ENCODE data around the gene WDR82. TPM values are rescaled to one million over a fixed set of nuclear protein-coding genes. Genes with fewer than 3 reads are reported as not detected.

The WDR82 gene
- total RNA-seq, 3 donors from 2014 or later = 49.6 to 53.1 (median 52.1) TPM

DNA sequence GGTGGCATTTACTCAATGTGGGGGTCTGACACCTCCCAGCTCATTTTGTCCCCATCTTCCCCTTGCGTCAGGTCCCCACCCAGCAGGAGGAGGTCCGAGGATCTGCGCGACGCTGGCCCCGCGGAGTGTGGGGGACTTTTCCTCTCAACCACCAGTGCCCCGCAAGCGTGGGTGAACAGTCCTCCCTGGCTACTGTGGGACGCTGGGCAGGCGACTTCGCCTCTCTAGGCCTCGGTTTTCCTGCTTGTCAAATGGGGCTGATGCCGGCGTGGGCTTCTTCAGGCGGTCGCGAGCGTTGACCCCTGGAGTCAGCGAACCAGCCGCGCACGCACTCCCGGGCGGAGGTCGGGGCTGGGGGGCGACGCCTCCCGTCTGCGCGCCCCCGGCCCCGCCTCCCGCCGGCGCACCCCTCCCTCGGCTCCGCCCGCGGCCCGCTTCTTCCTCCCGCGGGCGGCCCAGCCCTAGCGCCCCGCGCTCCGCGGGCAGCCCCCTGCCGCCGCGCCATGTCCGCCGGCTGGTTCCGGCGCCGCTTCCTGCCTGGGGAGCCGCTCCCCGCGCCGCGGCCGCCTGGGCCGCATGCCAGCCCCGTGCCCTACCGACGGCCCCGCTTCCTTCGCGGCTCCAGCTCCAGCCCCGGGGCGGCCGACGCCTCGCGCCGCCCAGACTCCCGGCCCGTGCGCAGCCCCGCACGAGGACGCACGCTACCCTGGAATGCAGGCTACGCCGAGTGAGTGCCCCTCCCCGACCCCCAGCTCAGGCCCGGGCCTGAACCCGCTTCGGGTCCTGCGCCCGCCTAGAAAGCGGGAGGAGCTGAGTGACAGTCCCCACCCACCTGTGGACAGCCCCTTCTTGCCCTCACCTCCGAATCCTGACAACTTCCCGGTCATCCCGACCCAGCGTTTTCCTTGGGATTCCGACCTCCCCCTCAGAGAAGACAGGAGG, 32.9 kb downstream of the WDR82 start, which contains the start of gene PPM1M:
Gene PPM1M, plus strand, starts transcription at position 438 of the 942 bp plus-strand sequence. Its CDS starts 66 bp downstream, at position 504.
- no peak for DNase-seq (ENCODE audit: low spot score in 2 of 2)
- TF ChIP-seq POLR2A (IDR thresholded peaks at IDR 0.05) = peak; percentile 15
- no peak for TF ChIP-seq POLR2AphosphoS5 (IDR thresholded peaks at IDR 0.05)
- Histone ChIP-seq H3K4me1 (peaks cover 0 to 6% of the 10 kb centered on the region in 2 donors), H3K27me3 (no peaks in the 10 kb centered on the region), H3K4me3 (peak within 1 kb of the TSS; percentile 55 to 90 (median 71)), H3K27ac (peak within 1 kb of the TSS; percentile 85 to 95), H3K9me3 (no peaks in the 10 kb centered on the region), H3K36me3 (no peaks in the 10 kb centered on the region)
- intact Hi-C loops (cut with DNase I; ENCODE audit: low total_unique reads) = no loop called here

DNA sequence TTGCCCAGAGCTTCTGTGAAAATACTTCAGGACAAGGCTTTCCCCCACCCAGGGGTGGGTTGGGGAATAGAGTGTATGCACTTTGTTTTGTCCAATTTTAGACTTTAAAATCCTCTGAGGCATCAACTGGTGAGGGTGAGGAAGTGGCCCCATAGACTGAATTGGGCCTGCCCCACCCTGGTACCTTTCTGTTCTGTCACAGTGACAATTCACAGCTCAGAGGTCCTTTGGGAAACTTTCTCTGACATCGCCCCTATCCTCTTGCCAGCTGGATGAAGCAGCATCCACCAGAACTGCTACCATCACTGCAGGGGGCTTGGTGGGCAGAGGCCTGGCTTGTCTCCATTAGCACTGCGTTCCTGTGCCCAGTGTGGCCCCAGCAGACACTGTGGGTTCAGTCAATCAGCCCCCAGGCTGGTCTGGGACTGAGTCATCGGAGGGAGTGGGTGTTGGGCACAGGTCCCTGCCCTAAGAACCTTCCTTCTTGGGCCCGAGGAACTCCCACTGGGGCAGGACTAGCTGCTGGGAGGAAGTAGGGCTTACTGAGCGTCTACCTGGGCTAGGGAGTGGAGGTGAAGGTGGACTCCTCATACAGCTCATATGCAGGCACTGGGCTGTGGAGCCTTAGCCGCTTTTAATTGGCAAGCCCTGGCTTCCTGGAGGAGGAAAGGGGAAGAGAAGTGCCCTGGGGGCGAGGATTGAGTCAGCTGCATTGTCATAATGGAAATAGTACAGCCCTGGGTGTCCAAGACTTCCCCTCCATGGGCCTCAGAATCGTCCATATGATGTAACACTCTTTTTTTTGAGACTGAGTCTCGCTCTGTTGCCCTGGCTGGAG, 34.4 kb downstream of the WDR82 start:
- Histone ChIP-seq H3K4me3 (no peak overlapping the region), H3K27me3 (no peaks in the 10 kb centered on the region), H3K36me3 (no peaks in the 10 kb centered on the region), H3K9me3 (no peaks in the 10 kb centered on the region), H3K4me1 (peaks cover 0 to 6% of the 10 kb centered on the region in 2 donors), H3K27ac (peak overlapping the region; percentile 85 to 95)
- DNase-seq (ENCODE audit: low spot score in 2 of 2) = no peak
- TF ChIP-seq, protein P1, sequence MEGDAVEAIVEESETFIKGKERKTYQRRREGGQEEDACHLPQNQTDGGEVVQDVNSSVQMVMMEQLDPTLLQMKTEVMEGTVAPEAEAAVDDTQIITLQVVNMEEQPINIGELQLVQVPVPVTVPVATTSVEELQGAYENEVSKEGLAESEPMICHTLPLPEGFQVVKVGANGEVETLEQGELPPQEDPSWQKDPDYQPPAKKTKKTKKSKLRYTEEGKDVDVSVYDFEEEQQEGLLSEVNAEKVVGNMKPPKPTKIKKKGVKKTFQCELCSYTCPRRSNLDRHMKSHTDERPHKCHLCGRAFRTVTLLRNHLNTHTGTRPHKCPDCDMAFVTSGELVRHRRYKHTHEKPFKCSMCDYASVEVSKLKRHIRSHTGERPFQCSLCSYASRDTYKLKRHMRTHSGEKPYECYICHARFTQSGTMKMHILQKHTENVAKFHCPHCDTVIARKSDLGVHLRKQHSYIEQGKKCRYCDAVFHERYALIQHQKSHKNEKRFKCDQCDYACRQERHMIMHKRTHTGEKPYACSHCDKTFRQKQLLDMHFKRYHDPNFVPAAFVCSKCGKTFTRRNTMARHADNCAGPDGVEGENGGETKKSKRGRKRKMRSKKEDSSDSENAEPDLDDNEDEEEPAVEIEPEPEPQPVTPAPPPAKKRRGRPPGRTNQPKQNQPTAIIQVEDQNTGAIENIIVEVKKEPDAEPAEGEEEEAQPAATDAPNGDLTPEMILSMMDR (IDR thresholded peaks at IDR 0.05) = no peak
- TF ChIP-seq POLR2A (IDR thresholded peaks at IDR 0.05) (no peak), POLR2AphosphoS5 (IDR thresholded peaks at IDR 0.05) (no peak)
- intact Hi-C loops (cut with DNase I; ENCODE audit: low total_unique reads) = no loop called here

DNA sequence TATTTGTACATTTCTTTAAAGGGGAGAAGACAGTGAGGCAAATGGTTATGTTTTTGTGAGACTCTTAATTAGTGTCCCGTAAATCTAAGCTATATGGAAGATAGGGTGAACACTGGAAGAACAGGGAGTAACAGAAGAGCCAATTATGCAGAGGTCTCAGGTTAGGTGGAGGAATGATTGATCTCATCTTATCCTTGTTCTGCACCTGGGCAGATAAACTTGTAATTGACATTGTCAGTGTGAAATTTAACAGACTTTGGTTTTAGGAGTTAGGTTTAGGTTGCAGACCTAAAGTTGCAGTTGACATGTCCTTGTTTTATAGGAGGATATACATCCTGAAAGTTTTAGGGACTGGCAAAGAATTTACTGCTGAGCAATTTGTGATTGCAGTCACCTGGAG, 36.4 kb downstream of the WDR82 start:
- Histone ChIP-seq H3K4me3 (no peak overlapping the region), H3K36me3 (no peaks in the 10 kb centered on the region), H3K27ac (no peak overlapping the region), H3K4me1 (peaks cover 8% of the 10 kb centered on the region in 2 donors), H3K9me3 (no peaks in the 10 kb centered on the region), H3K27me3 (no peaks in the 10 kb centered on the region)
- no peak for DNase-seq (ENCODE audit: low spot score in 2 of 2)
- intact Hi-C loops (cut with DNase I; ENCODE audit: low total_unique reads) = no loop called here
- no peak for TF ChIP-seq POLR2AphosphoS5 (IDR thresholded peaks at IDR 0.05)
- TF ChIP-seq POLR2A (IDR thresholded peaks at IDR 0.05) = no peak
- TF ChIP-seq, protein P1 (IDR thresholded peaks at IDR 0.05) = no peak

DNA sequence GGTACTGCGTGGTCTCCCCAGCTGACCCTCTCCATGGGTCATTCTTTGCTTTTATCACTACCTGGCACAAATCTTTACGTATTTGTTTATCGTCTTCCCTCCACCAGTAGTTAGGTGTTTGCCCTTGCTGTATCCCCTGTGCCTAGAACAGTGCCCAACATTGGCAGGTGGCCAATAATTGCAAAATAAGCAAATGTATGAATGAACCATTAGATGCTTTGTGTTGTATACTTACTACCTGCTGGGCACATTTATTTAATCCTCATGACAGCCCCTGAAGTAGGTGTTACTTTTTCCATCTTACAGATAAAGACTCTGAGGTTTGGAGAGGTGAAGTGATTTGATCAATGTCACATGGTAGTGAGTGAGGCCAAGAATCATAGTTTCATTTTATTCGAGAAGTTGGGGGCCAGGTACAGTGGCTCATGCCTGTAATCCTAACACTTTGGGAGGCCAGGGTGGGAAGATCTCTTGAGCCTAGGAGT, 37.5 kb downstream of the WDR82 start:
- TF ChIP-seq, protein P1 (IDR thresholded peaks at IDR 0.05) = no peak
- no peaks in the 10 kb centered on the region for H3K27me3 ChIP-seq
- intact Hi-C loops (cut with DNase I; ENCODE audit: low total_unique reads) = no loop called here
- H3K9me3 ChIP-seq = no peaks in the 10 kb centered on the region
- peaks cover 13 to 15% of the 10 kb centered on the region in 2 donors for H3K4me1 ChIP-seq
- H3K27ac ChIP-seq = peak overlapping the region; percentile 27 to 95
- H3K36me3 ChIP-seq = no peaks in the 10 kb centered on the region
- no peak overlapping the region for H3K4me3 ChIP-seq
- no peak for DNase-seq (ENCODE audit: low spot score in 2 of 2)

DNA sequence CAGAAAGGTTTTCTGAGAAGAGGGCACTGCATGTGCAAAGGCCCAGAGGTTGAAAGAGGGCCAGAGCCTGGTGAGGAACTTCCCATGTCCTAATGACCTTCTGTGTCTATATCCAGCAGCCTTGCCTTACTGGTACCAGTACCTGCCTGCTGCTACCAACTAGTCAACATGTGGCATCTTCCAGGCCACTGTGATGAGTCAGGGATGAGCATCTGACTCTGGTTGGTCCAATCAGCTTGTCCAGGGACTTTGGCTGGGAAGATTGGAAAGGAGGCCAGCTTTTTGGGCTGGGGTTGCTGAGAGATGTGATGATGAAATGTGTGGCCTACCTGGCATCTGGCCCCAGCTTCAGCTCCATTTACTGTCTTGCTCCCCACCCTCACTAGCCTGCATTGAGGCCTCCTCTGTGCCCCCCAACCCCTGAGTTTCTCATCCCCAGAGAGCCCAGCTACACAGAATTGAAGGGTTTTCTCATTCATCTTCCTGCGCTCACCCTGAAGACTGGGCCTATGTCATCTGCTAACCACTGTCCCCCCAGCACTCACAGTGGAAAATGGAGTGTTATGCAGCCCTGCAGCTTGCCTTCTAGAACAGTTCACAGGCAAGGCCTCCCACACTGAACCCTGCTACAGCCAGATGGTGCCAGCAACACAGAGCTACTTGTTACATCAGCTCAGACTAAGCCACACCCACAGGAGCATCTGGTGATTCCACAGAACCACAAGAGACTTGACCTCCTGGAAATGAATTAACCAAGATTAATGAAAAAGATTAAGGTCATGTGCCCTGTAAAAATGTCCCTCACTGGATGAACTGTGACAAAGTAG, 38.2 kb downstream of the WDR82 start:
- H3K4me1 ChIP-seq = peaks cover 13 to 15% of the 10 kb centered on the region in 2 donors
- H3K36me3 ChIP-seq = no peaks in the 10 kb centered on the region
- H3K4me3 ChIP-seq = peak overlapping the region in 1 of 3 donors; percentile 96
- peak in 1 of 2 donors; percentile 58 for DNase-seq (ENCODE audit: low spot score in 2 of 2)
- TF ChIP-seq POLR2A (IDR thresholded peaks at IDR 0.05) = no peak
- TF ChIP-seq, protein P1 (IDR thresholded peaks at IDR 0.05) = no peak
- no peak for TF ChIP-seq POLR2AphosphoS5 (IDR thresholded peaks at IDR 0.05)
- intact Hi-C loops (cut with DNase I; ENCODE audit: low total_unique reads) = no loop called here
- H3K27ac ChIP-seq = peak overlapping the region; percentile 94 to 95
- no peaks in the 10 kb centered on the region for H3K27me3 ChIP-seq
- no peaks in the 10 kb centered on the region for H3K9me3 ChIP-seq
